Calu3 (cell line): ENCODE data around the gene MAGEF1. TPM values are rescaled to one million over a fixed set of nuclear protein-coding genes. Genes with fewer than 3 reads are reported as not detected.

Experiments used
- BruUV-seq: library from RNA; stranded (reverse); fragments of 400-500 nt; replicated peaks from 2 replicates; lab custom pipeline; 2021; lab: Mats Ljungman, UMichigan
- CTCF ChIA-PET: fragments of 300-600 bp; sonication (Branson Sonifier 250); formaldehyde crosslinking; loops from one replicate; lab custom pipeline; 2022; ENCODE audit warnings: antibody characterized with exemption; lab: Charles Lee
- DNase-seq: peaks from one replicate; pipeline ENCODE4 v3.0.0; 2022
- H3K27ac Mint-ChIP-seq: one replicate; pipeline ENCODE4 v1.8.0; 2022; ENCODE audit warnings: mixed read lengths; ENCODE audit not compliant: unreplicated experiment
- H3K27me3 Mint-ChIP-seq: one replicate; pipeline ENCODE4 v1.8.0; 2022; ENCODE audit warnings: mixed read lengths; ENCODE audit not compliant: unreplicated experiment
- H3K36me3 Mint-ChIP-seq: one replicate; pipeline ENCODE4 v1.8.0; 2022; ENCODE audit warnings: mild to moderate bottlenecking, moderate library complexity, mixed read lengths; ENCODE audit not compliant: insufficient read depth, unreplicated experiment
- H3K4me1 Mint-ChIP-seq: one replicate; pipeline ENCODE4 v1.8.0; 2022; ENCODE audit warnings: mild to moderate bottlenecking, low read depth, mixed read lengths; ENCODE audit not compliant: unreplicated experiment
- H3K4me3 Mint-ChIP-seq: one replicate; pipeline ENCODE4 v1.8.0; 2022; ENCODE audit warnings: mild to moderate bottlenecking, low read depth, moderate library complexity, mixed read lengths; ENCODE audit not compliant: unreplicated experiment
- H3K9me3 Mint-ChIP-seq: one replicate; pipeline ENCODE4 v1.8.0; 2022; ENCODE audit warnings: low read depth, mixed read lengths; ENCODE audit not compliant: unreplicated experiment
- CTCF ChIP-seq: fragments of 200-600 bp; IDR thresholded peaks from one replicate; pipeline ENCODE4 v1.8.0; 2022; ENCODE audit warnings: antibody characterized with exemption; ENCODE audit not compliant: unreplicated experiment
- intact Hi-C: fragments of 100-400 bp; cut with micrococcal nuclease; formaldehyde crosslinking; loops from one replicate; pipeline ENCODE4 v1.10.0; 2022; ENCODE audit not compliant: unreplicated experiment
- total RNA-seq: library from RNA; stranded (reverse); gene quantifications from 2 replicates; pipeline ENCODE4 v1.2.3, GENCODE V29; 2022

MAGEF1 gene
- total RNA-seq, 1 experiment from 2014 or later, result 57.9 TPM

DNA sequence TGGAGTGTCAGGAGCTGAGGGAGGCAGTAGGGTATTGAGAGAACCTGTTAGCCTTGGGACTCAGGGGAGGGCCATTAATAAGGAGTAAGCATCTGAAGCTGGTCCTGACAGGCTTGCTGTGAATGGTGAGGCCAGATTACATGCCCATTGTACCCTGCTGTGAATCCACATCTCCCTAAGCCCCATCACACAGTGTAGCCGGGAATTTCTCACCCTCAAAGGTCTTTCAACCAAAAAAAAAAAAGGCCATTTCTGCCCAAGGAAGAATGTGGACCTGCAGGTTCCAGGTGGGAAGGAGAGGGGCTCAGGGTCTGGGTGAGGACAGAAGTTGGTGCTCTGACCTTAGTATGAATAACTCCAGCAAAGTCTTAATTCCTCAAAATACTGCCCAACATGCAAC is 37.2 kb downstream of the MAGEF1 start:
- Mint-ChIP-seq H3K4me3 (no peak overlapping the region), H3K27ac (no peak overlapping the region), H3K4me1 (no peaks in the 10 kb centered on the region), H3K27me3 (peaks cover 100% of the 10 kb centered on the region), H3K9me3 (no peaks in the 10 kb centered on the region), H3K36me3 (no peaks in the 10 kb centered on the region)
- no peak for DNase-seq
- intact Hi-C loops, result no loop called here
- CTCF ChIA-PET, result no interaction called here
- no TSS peak for BruUV-seq
- TF ChIP-seq CTCF, result no peak

GRCh38 chr3:184672977-184673870 is 38.6 kb downstream of the MAGEF1 start:
- intact Hi-C loops, result no loop called here

GRCh38 chr3:184672335-184672734 is 39.5 kb downstream of the MAGEF1 start:
- BruUV-seq, result no TSS peak
- H3K27me3 Mint-ChIP-seq, result peaks cover 100% of the 10 kb centered on the region
- H3K4me1 Mint-ChIP-seq, result peaks cover under 1% of the 10 kb centered on the region
- intact Hi-C loops, result no loop called here
- CTCF ChIA-PET, result interaction anchor here (1.2 kb wide), 1 partner anchor 10 kb away, joined by 3 read pairs; no protein-coding TSS in a partner anchor
- no peak overlapping the region for H3K27ac Mint-ChIP-seq
- DNase-seq, result no peak
- no peaks in the 10 kb centered on the region for H3K36me3 Mint-ChIP-seq
- TF ChIP-seq CTCF, result no peak
- no peaks in the 10 kb centered on the region for H3K9me3 Mint-ChIP-seq
- H3K4me3 Mint-ChIP-seq, result no peak overlapping the region

More at GRCh38 chr3:184672977-184673870, 38.6 kb downstream of the MAGEF1 start:
- TF ChIP-seq CTCF, result no peak
- Mint-ChIP-seq H3K27me3 (peaks cover 100% of the 10 kb centered on the region), H3K4me3 (no peak overlapping the region), H3K27ac (no peak overlapping the region), H3K9me3 (no peaks in the 10 kb centered on the region), H3K4me1 (no peaks in the 10 kb centered on the region), H3K36me3 (no peaks in the 10 kb centered on the region)
- DNase-seq, result no peak
- CTCF ChIA-PET, result interaction anchor here (1.2 kb wide), 1 partner anchor 11 kb away, joined by 3 read pairs; no protein-coding TSS in a partner anchor
- BruUV-seq, result no TSS peak

GRCh38 chr3:184670091-184670602 is 41.7 kb downstream of the MAGEF1 start:
- no TSS peak for BruUV-seq

More at GRCh38 chr3:184670091-184670602, 41.7 kb downstream of the MAGEF1 start:
- TF ChIP-seq CTCF, result no peak
- peaks cover 99% of the 10 kb centered on the region for H3K27me3 Mint-ChIP-seq
- no peak for DNase-seq
- intact Hi-C loops, result no loop called here
- no peak overlapping the region for H3K4me3 Mint-ChIP-seq
- no peak overlapping the region for H3K27ac Mint-ChIP-seq
- CTCF ChIA-PET, result interaction anchor here (0.7 kb wide), 2 partner anchors 9 to 11 kb away, joined by 3 to 9 read pairs; no protein-coding TSS in a partner anchor
- no peaks in the 10 kb centered on the region for H3K36me3 Mint-ChIP-seq
- peaks cover 14% of the 10 kb centered on the region for H3K4me1 Mint-ChIP-seq
- H3K9me3 Mint-ChIP-seq, result no peaks in the 10 kb centered on the region
